IMR-90 (cell line): ENCODE results near the gene DHRS3. TPM values are rescaled to one million over a fixed set of nuclear protein-coding genes. Genes with fewer than 3 reads are reported as not detected.

ENCODE experiments used
- ATAC-seq: fragments of 200-7000 bp; cut with Tn5 transposase; 2 replicates; pipeline ENCODE4 v1.9.1; 2020; ENCODE audit warnings: low read depth, mild to moderate bottlenecking, moderate library complexity
- BruUV-seq: library from RNA; stranded (reverse); fragments of 400-500 nt; replicated peaks from 2 replicates; lab custom pipeline; 2021; lab: Mats Ljungman, UMichigan
- CTCF ChIA-PET: fragments of 300-600 bp; formaldehyde crosslinking; extraction: SDS; loops from one replicate; lab custom pipeline; 2021; ENCODE audit warnings: antibody characterized with exemption; lab: Yijun Ruan, JAX
- POLR2A ChIA-PET: fragments of 300-600 bp; sonication (Branson Sonifier 250); formaldehyde crosslinking; loops from one replicate; lab custom pipeline; 2022; ENCODE audit warnings: antibody characterized with exemption; ENCODE audit not compliant: unreplicated experiment; lab: Charles Lee
- DNase-seq: peaks from one replicate; pipeline ENCODE4 v3.0.0; 2013
- H2AFZ ChIP-seq: replicated peaks from 2 replicates; pipeline ENCODE3; 2013; ENCODE audit warnings: low read length, mild to moderate bottlenecking; ENCODE audit not compliant: poor library complexity
- H2AK5ac ChIP-seq: 2 replicates; pipeline ENCODE4 v1.6.1; 2013; ENCODE audit warnings: low read depth, low read length, inconsistent platforms
- H2AK9ac ChIP-seq: replicated peaks from 2 replicates; pipeline ENCODE3; 2013; ENCODE audit warnings: mild to moderate bottlenecking, low read depth, low read length, moderate library complexity; ENCODE audit not compliant: poor library complexity
- H2BK120ac ChIP-seq: 2 replicates; pipeline ENCODE4 v1.6.1; 2013; ENCODE audit warnings: low read depth, low read length, inconsistent platforms
- H2BK15ac ChIP-seq: 3 replicates; pipeline ENCODE4 v1.6.1; 2013; ENCODE audit warnings: low read depth, low read length, inconsistent platforms
- H2BK20ac ChIP-seq: 2 replicates; pipeline ENCODE4 v1.6.1; 2013; ENCODE audit warnings: low read depth, mild to moderate bottlenecking, inconsistent platforms, low read length, moderate library complexity
- H2BK5ac ChIP-seq: 2 replicates; pipeline ENCODE4 v1.6.1; 2013; ENCODE audit warnings: mild to moderate bottlenecking, low read depth, low read length, inconsistent platforms; ENCODE audit not compliant: poor library complexity, severe bottlenecking
- H3K14ac ChIP-seq: replicated peaks from 2 replicates; pipeline ENCODE4 v1.6.1; 2013; ENCODE audit warnings: low read depth, low read length, inconsistent platforms
- H3K18ac ChIP-seq: 2 replicates; pipeline ENCODE4 v1.6.1; 2013; ENCODE audit warnings: low read depth, low read length, control low read depth
- H3K23ac ChIP-seq: 2 replicates; pipeline ENCODE4 v1.6.1; 2013; ENCODE audit warnings: low read depth, low read length, inconsistent platforms
- H3K27ac ChIP-seq: 2 replicates; pipeline ENCODE4 v1.5.1; 2013; ENCODE audit warnings: mild to moderate bottlenecking, control low read depth, low read length; ENCODE audit not compliant: insufficient read depth
- H3K27me3 ChIP-seq: 2 replicates; pipeline ENCODE4 v1.6.1; 2013; ENCODE audit warnings: low read length; ENCODE audit not compliant: control insufficient read depth, insufficient read depth
- H3K36me3 ChIP-seq: 2 replicates; pipeline ENCODE4 v1.6.1; 2013; ENCODE audit warnings: low read length, mixed read lengths; ENCODE audit not compliant: control insufficient read depth, insufficient read depth
- H3K4ac ChIP-seq: 2 replicates; pipeline ENCODE4 v1.6.1; 2013; ENCODE audit warnings: low read depth, low read length, inconsistent platforms
- H3K4me1 ChIP-seq: 2 replicates; pipeline ENCODE4 v1.6.1; 2013; ENCODE audit warnings: low read length, mixed read lengths; ENCODE audit not compliant: control insufficient read depth, insufficient read depth
- H3K4me2 ChIP-seq: 2 replicates; pipeline ENCODE4 v1.6.1; 2013; ENCODE audit warnings: low read depth, mild to moderate bottlenecking, control low read depth, low read length, moderate library complexity
- H3K4me3 ChIP-seq: 2 replicates; pipeline ENCODE4 v1.5.1; 2013; ENCODE audit warnings: low read depth, mild to moderate bottlenecking, control low read depth, low read length, moderate library complexity; ENCODE audit not compliant: insufficient read depth
- H3K56ac ChIP-seq: 2 replicates; pipeline ENCODE4 v1.6.1; 2013; ENCODE audit warnings: low read length, inconsistent platforms; ENCODE audit not compliant: insufficient read depth; ENCODE audit errors: extremely low read depth
- H3K79me1 ChIP-seq, 2 experiments: 2 replicates each; pipeline ENCODE4 v1.6.1; 2013; ENCODE audit warnings: low read length in 2 of 2, inconsistent platforms in 1 of 2, low read depth in 1 of 2
- H3K9ac ChIP-seq: 2 replicates; pipeline ENCODE4 v1.6.1; 2013; ENCODE audit warnings: low read depth, low read length, control low read depth
- H3K9me1 ChIP-seq: 2 replicates; pipeline ENCODE4 v1.6.1; 2013; ENCODE audit warnings: low read length, inconsistent platforms; ENCODE audit not compliant: insufficient read depth
- H3K9me3 ChIP-seq: 2 replicates; pipeline ENCODE4 v1.6.1; 2013; ENCODE audit warnings: low read length; ENCODE audit not compliant: control insufficient read depth, insufficient read depth
- H4K20me1 ChIP-seq: 2 replicates; pipeline ENCODE4 v1.6.1; 2013; ENCODE audit warnings: low read length, inconsistent platforms; ENCODE audit not compliant: insufficient read depth
- H4K5ac ChIP-seq: 2 replicates; pipeline ENCODE4 v1.6.1; 2013; ENCODE audit warnings: mild to moderate bottlenecking, low read depth, low read length, control low read depth
- H4K8ac ChIP-seq, 2 experiments: 2 replicates each; pipeline ENCODE4 v1.6.1; 2013; ENCODE audit warnings: low read depth in 2 of 2, low read length in 2 of 2, control low read depth in 1 of 2, inconsistent platforms in 1 of 2
- H4K91ac ChIP-seq: 2 replicates; pipeline ENCODE4 v1.6.1; 2013; ENCODE audit warnings: low read depth, low read length, inconsistent platforms; ENCODE audit not compliant: insufficient read depth
- CHD1 ChIP-seq: IDR thresholded peaks from 2 replicates; pipeline ENCODE4 v1.6.1; 2012; ENCODE audit warnings: low read depth, low read length, improper control_type of control experiment
- CTCF ChIP-seq: conservative IDR thresholded peaks from 2 replicates; pipeline ENCODE4 v1.5.1; 2012; ENCODE audit warnings: mild to moderate bottlenecking, low read depth, low read length, improper control_type of control experiment
- ELK1 ChIP-seq: fragments of 150-350 bp; IDR thresholded peaks from 2 replicates; pipeline ENCODE4 v1.6.1; 2016; ENCODE audit warnings: low read depth, mild to moderate bottlenecking, low read length, moderate library complexity, borderline replicate concordance
- FOS ChIP-seq: fragments of 150-350 bp; IDR thresholded peaks from 2 replicates; pipeline ENCODE4 v1.6.1; 2016; ENCODE audit warnings: low read depth, low read length
- MAFK ChIP-seq: IDR thresholded peaks from 2 replicates; pipeline ENCODE4 v1.6.1; 2012; ENCODE audit warnings: low read depth, low read length, improper control_type of control experiment
- MAZ ChIP-seq: IDR thresholded peaks from 2 replicates; pipeline ENCODE4 v1.6.1; 2012; ENCODE audit warnings: low read depth, mild to moderate bottlenecking, low read length, improper control_type of control experiment, moderate library complexity, borderline replicate concordance
- MXI1 ChIP-seq: IDR thresholded peaks from 2 replicates; pipeline ENCODE4 v1.6.1; 2012; ENCODE audit warnings: low read depth, mild to moderate bottlenecking, low read length, moderate library complexity, borderline replicate concordance
- NFE2L2 ChIP-seq: fragments of 150-350 bp; IDR thresholded peaks from 2 replicates; pipeline ENCODE4 v1.6.1; 2016; ENCODE audit warnings: low read depth, mild to moderate bottlenecking, low read length
- POLR2A ChIP-seq: IDR thresholded peaks from 2 replicates; pipeline ENCODE4 v1.6.1; 2012; ENCODE audit warnings: mild to moderate bottlenecking, low read depth, low read length
- RCOR1 ChIP-seq: IDR thresholded peaks from 2 replicates; pipeline ENCODE4 v1.6.1; 2012; ENCODE audit warnings: mild to moderate bottlenecking, low read length, improper control_type of control experiment; ENCODE audit not compliant: insufficient replicate concordance
- SMC3 ChIP-seq: fragments of 150-350 bp; IDR thresholded peaks from 2 replicates; pipeline ENCODE4 v1.6.1; 2016; ENCODE audit warnings: low read depth, mild to moderate bottlenecking, antibody characterized with exemption, low read length, moderate library complexity
- whole genome bisulfite sequencing, 2 experiments: methylation state at CpG; one replicate each; pipeline versions ENCODE4 v1.1.5 to v1.1.7; 2013; ENCODE audit warnings: missing lambda C conversion rate in 2 of 2; ENCODE audit not compliant: insufficient read length in 1 of 2; ENCODE audit errors: extremely low coverage in 2 of 2; 5-methylcytosine and 5-hydroxymethylcytosine counted together
- dilution Hi-C: fragments of 300-500 bp; cut with HindIII; formaldehyde crosslinking; loops from one replicate; pipeline ENCODE4 v1.14.3; 2018; ENCODE audit warnings: low sequenced_read_pairs; ENCODE audit not compliant: unreplicated experiment
- in situ Hi-C: fragments of 300-500 bp; cut with MboI; formaldehyde crosslinking; loops from 3 replicates; pipeline ENCODE4 v1.14.3; 2019; ENCODE audit warnings: low sequenced_read_pairs, inconsistent platforms, mixed read lengths
- intact Hi-C: fragments of 100-400 bp; cut with micrococcal nuclease; formaldehyde crosslinking; loops from 2 replicates; pipeline ENCODE4 v1.10.0; 2022
- polyA plus RNA-seq, 3 experiments: library from polyadenylated mRNA; depleted of rRNA; stranded (reverse); fragments of >200 nt; gene quantifications; 2 replicates each; pipeline ENCODE4 v1.2.3, GENCODE V29; 2012; ENCODE audit warnings: low replicate concordance in 1 of 3
- total RNA-seq: library from RNA; depleted of rRNA; stranded (reverse); fragments of >200 nt; gene quantifications from 2 replicates; pipeline ENCODE4 v1.2.3, GENCODE V29; 2012

Gene DHRS3
- total and polyA plus RNA-seq, 2 of the 4 experiments (the other 2 are of a cell fraction): 11.2 to 14.5 TPM

GRCh38 chr1:12529640-12530174 lies 88.3 kb downstream of the DHRS3 start:
- DNase-seq (no peak), ATAC-seq (no peak)
- BruUV-seq: no TSS peak
- Histone ChIP-seq H3K79me1 (no peaks in the 10 kb centered on the region), H2BK15ac (no peak overlapping the region), H3K4me2 (no peak overlapping the region), H3K27me3 (no peaks in the 10 kb centered on the region), H4K91ac (no peak overlapping the region), H3K9ac (no peak overlapping the region), H2AK9ac (no peak overlapping the region), H2BK20ac (no peak overlapping the region), H4K8ac (no peak overlapping the region), H4K20me1 (no peaks in the 10 kb centered on the region), H3K14ac (no peak overlapping the region), H3K4me3 (no peak overlapping the region), H2BK5ac (no peak overlapping the region), H3K56ac (no peak overlapping the region), H3K4ac (no peak overlapping the region), H2AFZ (no peak overlapping the region), H3K9me3 (no peaks in the 10 kb centered on the region), H2BK120ac (no peak overlapping the region), H3K36me3 (no peaks in the 10 kb centered on the region), H3K27ac (no peak overlapping the region), H3K23ac (no peak overlapping the region), H3K4me1 (peaks cover 8% of the 10 kb centered on the region), H2AK5ac (no peak overlapping the region), H4K5ac (no peak overlapping the region), H3K9me1 (0 out of 2 replicates have a peak, but pooled peaks cover 4% of the 10 kb centered on the region), H3K18ac (no peak overlapping the region)
- no CpG with 5 or more reads among the region's 3 CpGs for WGBS, 2 experiments
- no peak for TF ChIP-seq MAFK
- no peak for TF ChIP-seq ELK1
- TF ChIP-seq NFE2L2: no peak
- no peak for TF ChIP-seq CTCF
- TF ChIP-seq MAZ: no peak
- no peak for TF ChIP-seq MXI1
- no peak for TF ChIP-seq CHD1
- no peak for TF ChIP-seq POLR2A
- TF ChIP-seq SMC3: no peak
- TF ChIP-seq FOS: no peak
- TF ChIP-seq RCOR1: no peak
- dilution Hi-C loops: no loop called here
- ChIA-PET POLR2A (no interaction called here), CTCF (interaction anchor here (0.7 kb wide), 1 partner anchor 27 kb away, joined by 3 read pairs; no protein-coding TSS in a partner anchor)
- intact Hi-C loops: no loop called here
- in situ Hi-C loops: no loop called here
